ENCODE results near the gene SYNGAP1. TPM values are rescaled to one million over a fixed set of nuclear protein-coding genes. Genes with fewer than 3 reads are reported as not detected.
"Not testable (repeated sequence)": the region's sequence is repeated elsewhere in the genome, so short reads cannot be mapped to it uniquely, and the experiment has no call there.

The SYNGAP1 gene
- 10 to 100 TPM; 18.6 to 23.4 (median 20.2) TPM for total RNA-seq

- no peak for ATAC-seq
- peak; percentile 46 for DNase-seq
- Mint-ChIP-seq H3K4me1 (ENCODE audit: low read depth) (peaks cover 67% of the 10 kb centered on the region), H3K36me3 (ENCODE audit: insufficient read depth) (peaks cover 3% of the 10 kb centered on the region), H3K27me3 (ENCODE audit: low read depth) (no peaks in the 10 kb centered on the region), H3K9me3 (no peaks in the 10 kb centered on the region), H3K4me3 (peak within 1 kb of the TSS; percentile 93)
These were observed at the start of gene SYNGAP1 for GRCh38 chr6:33419580-33420490. Gene SYNGAP1, plus strand, starts transcription at chr6:33420065. Its CDS starts 200 bp downstream, at chr6:33420265.

- H3K36me3 Mint-ChIP-seq (ENCODE audit: insufficient read depth); H3K4me3 Mint-ChIP-seq; ATAC-seq; DNase-seq; H3K9me3 Mint-ChIP-seq; H3K27me3 Mint-ChIP-seq (ENCODE audit: low read depth): not testable (repeated sequence)
- peaks cover 12% of the 10 kb centered on the region for H3K4me1 Mint-ChIP-seq (ENCODE audit: low read depth)
These were observed 48.0 kb upstream of the SYNGAP1 start for GRCh38 chr6:33371901-33372300.

GRCh38 chr6:33372526-33373123 is 47.2 kb upstream of the SYNGAP1 start:
- no peak overlapping the region for H3K4me3 Mint-ChIP-seq

GRCh38 chr6:33373960-33374910 is 45.6 kb upstream of the SYNGAP1 start:
- Mint-ChIP-seq H3K27me3 (ENCODE audit: low read depth) (no peaks in the 10 kb centered on the region), H3K36me3 (ENCODE audit: insufficient read depth) (no peaks in the 10 kb centered on the region), H3K4me1 (ENCODE audit: low read depth) (peaks cover 12% of the 10 kb centered on the region), H3K4me3 (no peak overlapping the region), H3K9me3 (no peaks in the 10 kb centered on the region)
- ATAC-seq = no peak
- DNase-seq = no peak

More at GRCh38 chr6:33372526-33373123, 47.2 kb upstream of the SYNGAP1 start:
- H3K36me3 Mint-ChIP-seq (ENCODE audit: insufficient read depth) = no peaks in the 10 kb centered on the region
- no peak for DNase-seq
- ATAC-seq = no peak
- no peaks in the 10 kb centered on the region for H3K9me3 Mint-ChIP-seq
- peaks cover 12% of the 10 kb centered on the region for H3K4me1 Mint-ChIP-seq (ENCODE audit: low read depth)
- H3K27me3 Mint-ChIP-seq (ENCODE audit: low read depth) = no peaks in the 10 kb centered on the region

GRCh38 chr6:33375143-33375671 is 44.7 kb upstream of the SYNGAP1 start:
- H3K9me3 Mint-ChIP-seq = no peaks in the 10 kb centered on the region
- ATAC-seq (no peak), DNase-seq (no peak)
- H3K27me3 Mint-ChIP-seq (ENCODE audit: low read depth) = no peaks in the 10 kb centered on the region
- H3K36me3 Mint-ChIP-seq (ENCODE audit: insufficient read depth) = no peaks in the 10 kb centered on the region
- peaks cover 12% of the 10 kb centered on the region for H3K4me1 Mint-ChIP-seq (ENCODE audit: low read depth)
- no peak overlapping the region for H3K4me3 Mint-ChIP-seq

GRCh38 chr6:33377171-33377570 is 42.7 kb upstream of the SYNGAP1 start:
- Mint-ChIP-seq H3K36me3 (ENCODE audit: insufficient read depth) (no peaks in the 10 kb centered on the region), H3K9me3 (no peaks in the 10 kb centered on the region), H3K4me3 (no peak overlapping the region), H3K4me1 (ENCODE audit: low read depth) (peaks cover 12% of the 10 kb centered on the region), H3K27me3 (ENCODE audit: low read depth) (no peaks in the 10 kb centered on the region)
- DNase-seq (no peak), ATAC-seq (no peak)

GRCh38 chr6:33379184-33379583 is 40.7 kb upstream of the SYNGAP1 start:
- DNase-seq; H3K4me1 Mint-ChIP-seq (ENCODE audit: low read depth); H3K27me3 Mint-ChIP-seq (ENCODE audit: low read depth); ATAC-seq; H3K9me3 Mint-ChIP-seq; H3K36me3 Mint-ChIP-seq (ENCODE audit: insufficient read depth); H3K4me3 Mint-ChIP-seq: not testable (repeated sequence)

- no peak for ATAC-seq
- Mint-ChIP-seq H3K27me3 (ENCODE audit: low read depth) (no peaks in the 10 kb centered on the region), H3K36me3 (ENCODE audit: insufficient read depth) (no peaks in the 10 kb centered on the region), H3K4me1 (ENCODE audit: low read depth) (no peaks in the 10 kb centered on the region), H3K9me3 (no peaks in the 10 kb centered on the region), H3K4me3 (no peak overlapping the region)
- DNase-seq = no peak
These were observed 39.4 kb upstream of the SYNGAP1 start for GRCh38 chr6:33380272-33380981.

GRCh38 chr6:33383427-33384185 is 36.3 kb upstream of the SYNGAP1 start:
- Mint-ChIP-seq H3K27me3 (ENCODE audit: low read depth) (no peaks in the 10 kb centered on the region), H3K4me3 (no peak overlapping the region), H3K36me3 (ENCODE audit: insufficient read depth) (no peaks in the 10 kb centered on the region), H3K4me1 (ENCODE audit: low read depth) (no peaks in the 10 kb centered on the region), H3K9me3 (no peaks in the 10 kb centered on the region)
- no peak for DNase-seq
- no peak for ATAC-seq

- Mint-ChIP-seq H3K27me3 (ENCODE audit: low read depth) (no peaks in the 10 kb centered on the region), H3K4me3 (no peak overlapping the region), H3K36me3 (ENCODE audit: insufficient read depth) (no peaks in the 10 kb centered on the region), H3K9me3 (no peaks in the 10 kb centered on the region), H3K4me1 (ENCODE audit: low read depth) (no peaks in the 10 kb centered on the region)
- no peak for DNase-seq
- ATAC-seq = no peak
These were observed 35.3 kb upstream of the SYNGAP1 start for GRCh38 chr6:33384581-33385020.

GRCh38 chr6:33390173-33390572 is 29.7 kb upstream of the SYNGAP1 start:
- no peak for ATAC-seq
- Mint-ChIP-seq H3K27me3 (ENCODE audit: low read depth) (no peaks in the 10 kb centered on the region), H3K4me3 (no peak overlapping the region), H3K9me3 (no peaks in the 10 kb centered on the region), H3K36me3 (ENCODE audit: insufficient read depth) (no peaks in the 10 kb centered on the region), H3K4me1 (ENCODE audit: low read depth) (peaks cover 25% of the 10 kb centered on the region)
- no peak for DNase-seq

GRCh38 chr6:33390767-33391277 is 29.0 kb upstream of the SYNGAP1 start:
- Mint-ChIP-seq H3K4me3 (peak overlapping the region; percentile 83), H3K27me3 (ENCODE audit: low read depth) (no peaks in the 10 kb centered on the region), H3K4me1 (ENCODE audit: low read depth) (peaks cover 25% of the 10 kb centered on the region), H3K36me3 (ENCODE audit: insufficient read depth) (no peaks in the 10 kb centered on the region), H3K9me3 (no peaks in the 10 kb centered on the region)
- ATAC-seq (no peak), DNase-seq (no peak)

Measured in activated T-cell treated with anti-CD3 and anti-CD28 coated beads, Interleukin-2, amount 50 U/mL, for 4 hours (primary cell).